ENCODE measurements around the gene ARV1.

ARV1 gene

GRCh38 chr1:231049121-231049979 lies 70.5 kb downstream of the ARV1 start:
- no peak overlapping the region for H3K4me3 ChIP-seq (ENCODE audit: low read depth, low read length)
- DNase-seq (ENCODE audit: low read depth), result no peak
- TF ChIP-seq CTCF (IDR thresholded peaks at IDR 0.05; ENCODE audit: insufficient read depth, low read depth, low read length, missing control alignments), result no peak
